ENCODE measurements around the gene ZNF524.
"Not testable (repeated sequence)": the region's sequence is repeated elsewhere in the genome, so short reads cannot be mapped to it uniquely, and the experiment has no call there.

DNA sequence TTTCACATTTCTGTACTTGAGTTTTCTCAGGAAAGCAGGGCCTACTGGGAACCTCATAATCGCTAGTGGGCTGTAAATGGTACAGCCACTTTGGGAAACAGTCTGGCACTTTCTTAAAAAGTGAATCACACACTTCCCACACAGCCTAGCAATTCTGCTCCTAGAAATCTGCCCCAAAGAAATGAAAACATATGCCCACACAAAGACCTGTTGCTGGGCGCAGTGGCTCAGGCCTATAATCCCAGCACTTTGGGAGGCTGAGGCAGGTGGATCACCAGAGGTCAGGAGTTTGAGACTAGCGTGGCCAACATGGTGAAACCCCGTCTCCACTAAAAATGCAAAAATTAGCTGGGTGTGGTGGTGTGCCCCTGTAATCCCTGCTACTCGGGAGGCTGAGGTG, 30.6 kb upstream of the ZNF524 start:
- not testable (repeated sequence) for TF ChIP-seq CEBPB (tag; IDR thresholded peaks at IDR 0.05); ZNF830 (CRISPR knock-in tag; IDR thresholded peaks at IDR 0.05); NR2C2 (CRISPR knock-in tag; IDR thresholded peaks at IDR 0.05); NR2C2 (tag; IDR thresholded peaks at IDR 0.05); NCOA6 (IDR thresholded peaks at IDR 0.05); ZFP36 (IDR thresholded peaks at IDR 0.05; ENCODE audit: low read depth, low read length, partially characterized antibody); TAF9B (IDR thresholded peaks at IDR 0.05; ENCODE audit: partially characterized antibody); SMARCA5 (IDR thresholded peaks at IDR 0.05); TAF1 (IDR thresholded peaks at IDR 0.05; ENCODE audit: control insufficient read depth, extremely low read depth, insufficient read depth, low read length, severe bottlenecking); TAF15 (IDR thresholded peaks at IDR 0.05; ENCODE audit: low read depth, low read length)
- TF ChIP-seq, protein P1, sequence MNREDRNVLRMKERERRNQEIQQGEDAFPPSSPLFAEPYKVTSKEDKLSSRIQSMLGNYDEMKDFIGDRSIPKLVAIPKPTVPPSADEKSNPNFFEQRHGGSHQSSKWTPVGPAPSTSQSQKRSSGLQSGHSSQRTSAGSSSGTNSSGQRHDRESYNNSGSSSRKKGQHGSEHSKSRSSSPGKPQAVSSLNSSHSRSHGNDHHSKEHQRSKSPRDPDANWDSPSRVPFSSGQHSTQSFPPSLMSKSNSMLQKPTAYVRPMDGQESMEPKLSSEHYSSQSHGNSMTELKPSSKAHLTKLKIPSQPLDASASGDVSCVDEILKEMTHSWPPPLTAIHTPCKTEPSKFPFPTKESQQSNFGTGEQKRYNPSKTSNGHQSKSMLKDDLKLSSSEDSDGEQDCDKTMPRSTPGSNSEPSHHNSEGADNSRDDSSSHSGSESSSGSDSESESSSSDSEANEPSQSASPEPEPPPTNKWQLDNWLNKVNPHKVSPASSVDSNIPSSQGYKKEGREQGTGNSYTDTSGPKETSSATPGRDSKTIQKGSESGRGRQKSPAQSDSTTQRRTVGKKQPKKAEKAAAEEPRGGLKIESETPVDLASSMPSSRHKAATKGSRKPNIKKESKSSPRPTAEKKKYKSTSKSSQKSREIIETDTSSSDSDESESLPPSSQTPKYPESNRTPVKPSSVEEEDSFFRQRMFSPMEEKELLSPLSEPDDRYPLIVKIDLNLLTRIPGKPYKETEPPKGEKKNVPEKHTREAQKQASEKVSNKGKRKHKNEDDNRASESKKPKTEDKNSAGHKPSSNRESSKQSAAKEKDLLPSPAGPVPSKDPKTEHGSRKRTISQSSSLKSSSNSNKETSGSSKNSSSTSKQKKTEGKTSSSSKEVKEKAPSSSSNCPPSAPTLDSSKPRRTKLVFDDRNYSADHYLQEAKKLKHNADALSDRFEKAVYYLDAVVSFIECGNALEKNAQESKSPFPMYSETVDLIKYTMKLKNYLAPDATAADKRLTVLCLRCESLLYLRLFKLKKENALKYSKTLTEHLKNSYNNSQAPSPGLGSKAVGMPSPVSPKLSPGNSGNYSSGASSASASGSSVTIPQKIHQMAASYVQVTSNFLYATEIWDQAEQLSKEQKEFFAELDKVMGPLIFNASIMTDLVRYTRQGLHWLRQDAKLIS (CRISPR knock-in tag; IDR thresholded peaks at IDR 0.05), result not testable (repeated sequence)
- TF ChIP-seq, protein P2, sequence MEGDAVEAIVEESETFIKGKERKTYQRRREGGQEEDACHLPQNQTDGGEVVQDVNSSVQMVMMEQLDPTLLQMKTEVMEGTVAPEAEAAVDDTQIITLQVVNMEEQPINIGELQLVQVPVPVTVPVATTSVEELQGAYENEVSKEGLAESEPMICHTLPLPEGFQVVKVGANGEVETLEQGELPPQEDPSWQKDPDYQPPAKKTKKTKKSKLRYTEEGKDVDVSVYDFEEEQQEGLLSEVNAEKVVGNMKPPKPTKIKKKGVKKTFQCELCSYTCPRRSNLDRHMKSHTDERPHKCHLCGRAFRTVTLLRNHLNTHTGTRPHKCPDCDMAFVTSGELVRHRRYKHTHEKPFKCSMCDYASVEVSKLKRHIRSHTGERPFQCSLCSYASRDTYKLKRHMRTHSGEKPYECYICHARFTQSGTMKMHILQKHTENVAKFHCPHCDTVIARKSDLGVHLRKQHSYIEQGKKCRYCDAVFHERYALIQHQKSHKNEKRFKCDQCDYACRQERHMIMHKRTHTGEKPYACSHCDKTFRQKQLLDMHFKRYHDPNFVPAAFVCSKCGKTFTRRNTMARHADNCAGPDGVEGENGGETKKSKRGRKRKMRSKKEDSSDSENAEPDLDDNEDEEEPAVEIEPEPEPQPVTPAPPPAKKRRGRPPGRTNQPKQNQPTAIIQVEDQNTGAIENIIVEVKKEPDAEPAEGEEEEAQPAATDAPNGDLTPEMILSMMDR (IDR thresholded peaks at IDR 0.05 in 2 of 3, conservative IDR thresholded peaks at IDR 0.05 in 1 of 3; ENCODE audit: insufficient read depth in 2 of 3, low read depth in 1 of 3, low read length in 3 of 3), result not testable (repeated sequence)
- TF ChIP-seq, protein P3, sequence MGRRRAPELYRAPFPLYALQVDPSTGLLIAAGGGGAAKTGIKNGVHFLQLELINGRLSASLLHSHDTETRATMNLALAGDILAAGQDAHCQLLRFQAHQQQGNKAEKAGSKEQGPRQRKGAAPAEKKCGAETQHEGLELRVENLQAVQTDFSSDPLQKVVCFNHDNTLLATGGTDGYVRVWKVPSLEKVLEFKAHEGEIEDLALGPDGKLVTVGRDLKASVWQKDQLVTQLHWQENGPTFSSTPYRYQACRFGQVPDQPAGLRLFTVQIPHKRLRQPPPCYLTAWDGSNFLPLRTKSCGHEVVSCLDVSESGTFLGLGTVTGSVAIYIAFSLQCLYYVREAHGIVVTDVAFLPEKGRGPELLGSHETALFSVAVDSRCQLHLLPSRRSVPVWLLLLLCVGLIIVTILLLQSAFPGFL (CRISPR knock-in tag; IDR thresholded peaks at IDR 0.05), result not testable (repeated sequence)
- TF ChIP-seq, protein P4, sequence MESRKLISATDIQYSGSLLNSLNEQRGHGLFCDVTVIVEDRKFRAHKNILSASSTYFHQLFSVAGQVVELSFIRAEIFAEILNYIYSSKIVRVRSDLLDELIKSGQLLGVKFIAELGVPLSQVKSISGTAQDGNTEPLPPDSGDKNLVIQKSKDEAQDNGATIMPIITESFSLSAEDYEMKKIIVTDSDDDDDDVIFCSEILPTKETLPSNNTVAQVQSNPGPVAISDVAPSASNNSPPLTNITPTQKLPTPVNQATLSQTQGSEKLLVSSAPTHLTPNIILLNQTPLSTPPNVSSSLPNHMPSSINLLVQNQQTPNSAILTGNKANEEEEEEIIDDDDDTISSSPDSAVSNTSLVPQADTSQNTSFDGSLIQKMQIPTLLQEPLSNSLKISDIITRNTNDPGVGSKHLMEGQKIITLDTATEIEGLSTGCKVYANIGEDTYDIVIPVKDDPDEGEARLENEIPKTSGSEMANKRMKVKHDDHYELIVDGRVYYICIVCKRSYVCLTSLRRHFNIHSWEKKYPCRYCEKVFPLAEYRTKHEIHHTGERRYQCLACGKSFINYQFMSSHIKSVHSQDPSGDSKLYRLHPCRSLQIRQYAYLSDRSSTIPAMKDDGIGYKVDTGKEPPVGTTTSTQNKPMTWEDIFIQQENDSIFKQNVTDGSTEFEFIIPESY (CRISPR knock-in tag; IDR thresholded peaks at IDR 0.05), result not testable (repeated sequence)
